HG03520 (cell line): ENCODE measurements around the gene PDE4C.

ENCODE experiments used
- ATAC-seq: cut with Tn5 transposase; IDR thresholded peaks from one replicate; pipeline ENCODE4 v1.9.1; 2021; ENCODE audit warnings: mild to moderate bottlenecking, moderate library complexity; ENCODE audit not compliant: unreplicated experiment

Gene PDE4C

DNA sequence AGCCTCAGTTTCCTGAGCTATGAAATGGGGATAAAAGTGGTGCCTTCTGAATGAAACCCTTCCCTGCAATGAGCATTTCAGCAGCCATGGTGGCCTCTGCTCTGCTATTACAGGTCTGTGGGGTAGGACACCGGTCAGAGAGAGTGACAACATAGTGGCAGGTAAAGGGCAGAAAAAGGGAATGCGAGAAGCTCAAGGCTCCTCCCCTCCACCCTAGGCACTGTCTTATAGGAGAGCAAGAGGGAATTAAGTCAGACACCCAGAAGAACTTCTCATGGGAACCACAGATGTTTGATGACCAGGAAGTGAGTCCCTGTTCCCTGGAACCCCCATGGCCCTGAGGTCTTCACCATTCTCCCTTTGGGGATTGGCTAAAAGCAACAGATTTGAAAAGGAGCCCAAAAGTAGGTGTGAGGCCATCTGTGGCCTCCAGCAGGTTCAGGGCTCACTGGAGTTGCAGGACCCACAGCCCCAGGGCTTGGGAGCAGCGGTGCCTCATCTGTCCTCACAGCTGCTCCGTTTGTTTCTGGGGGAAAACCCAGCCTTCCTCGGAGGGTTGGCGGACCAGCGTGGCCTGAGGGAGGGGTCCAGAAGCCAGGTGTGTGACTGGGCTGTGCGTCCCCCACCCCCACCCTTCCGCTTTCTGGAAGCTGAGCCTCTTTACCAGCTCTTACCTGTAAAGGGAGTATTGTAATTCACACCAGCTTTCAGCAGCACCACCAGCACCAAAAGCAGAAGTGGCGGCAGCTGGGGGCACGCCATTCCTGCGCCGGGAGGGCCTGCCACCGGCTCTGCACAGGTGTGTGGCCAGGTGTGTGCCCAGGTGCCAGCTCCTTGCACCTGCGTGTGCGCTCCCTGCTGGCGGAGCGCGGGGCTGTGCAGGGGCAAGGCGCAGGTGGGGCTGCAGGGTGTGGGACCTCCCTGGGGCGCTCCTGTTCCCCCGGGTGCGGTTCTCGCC is 28.6 kb upstream of the PDE4C start:
- no peak for ATAC-seq

GRCh38 chr19:18253716-18254115 is 27.5 kb upstream of the PDE4C start:
- ATAC-seq: no peak

DNA sequence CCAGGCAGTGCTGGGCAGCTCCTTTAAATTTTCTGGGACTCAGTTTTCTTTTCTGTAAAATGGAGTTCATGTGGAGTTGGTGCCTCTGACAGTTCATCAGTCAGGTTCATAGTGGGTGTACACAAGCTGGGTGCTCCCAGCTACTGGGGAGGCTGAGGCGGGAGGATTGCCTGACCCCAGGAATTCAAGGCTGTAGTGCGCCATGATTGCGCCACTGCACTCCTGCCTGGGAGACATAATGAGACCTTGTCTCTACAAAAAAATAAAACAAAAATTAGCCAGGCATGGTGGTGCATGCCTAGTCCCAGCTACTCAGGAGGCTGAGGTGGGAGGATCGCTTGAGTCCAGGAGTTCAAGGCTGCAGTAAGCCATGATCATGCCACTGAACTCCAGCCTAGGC is 26.9 kb upstream of the PDE4C start:
- no peak for ATAC-seq

- ATAC-seq: no peak
These were observed 26.1 kb upstream of the PDE4C start for GRCh38 chr19:18252370-18252717.

- no peak for ATAC-seq
These were observed 25.5 kb upstream of the PDE4C start for GRCh38 chr19:18251587-18252369.

- ATAC-seq: no peak
These were observed 23.6 kb upstream of the PDE4C start for GRCh38 chr19:18249834-18250233.

GRCh38 chr19:18245297-18245696 is 19.1 kb upstream of the PDE4C start:
- ATAC-seq: no peak

DNA sequence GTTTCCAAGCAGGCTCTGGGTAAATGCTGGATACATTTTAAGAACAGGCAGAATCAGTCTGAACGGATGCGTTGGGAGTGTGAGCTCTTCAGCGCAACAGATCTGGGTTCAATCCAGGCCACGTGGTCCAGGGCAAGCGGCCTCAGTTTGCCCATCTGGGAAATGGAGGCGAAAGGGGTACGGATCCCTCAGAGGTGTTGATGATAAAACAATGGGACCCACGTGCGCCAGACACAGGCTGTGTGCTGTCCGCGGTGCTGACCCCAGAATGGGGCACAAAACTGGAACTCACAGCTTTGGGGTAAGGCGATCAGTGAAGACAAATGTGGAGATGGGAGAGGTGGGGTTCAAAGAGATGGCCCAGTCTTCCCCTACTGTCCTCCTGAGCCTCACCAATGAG is 13.1 kb upstream of the PDE4C start:
- ATAC-seq: no peak

DNA sequence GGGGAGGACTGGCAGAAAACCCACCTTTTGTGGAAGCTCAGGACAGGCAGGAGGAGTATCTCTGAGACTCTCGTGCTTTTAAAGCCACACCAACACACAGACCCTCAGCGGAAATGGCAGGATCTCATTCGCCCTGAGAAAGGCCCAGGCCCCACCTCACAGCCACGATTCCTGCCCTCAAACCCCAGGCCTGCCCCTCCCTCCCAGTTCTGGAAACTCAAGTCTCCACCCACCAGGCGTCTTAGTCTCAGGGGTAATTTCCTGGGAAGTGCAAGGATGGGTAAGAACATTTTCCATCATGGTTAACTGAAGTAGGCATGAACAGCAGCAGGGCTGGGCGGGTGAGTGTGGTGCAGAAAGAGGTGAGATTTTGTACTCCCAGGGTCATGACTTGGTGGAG is 8.0 kb upstream of the PDE4C start:
- no peak for ATAC-seq

DNA sequence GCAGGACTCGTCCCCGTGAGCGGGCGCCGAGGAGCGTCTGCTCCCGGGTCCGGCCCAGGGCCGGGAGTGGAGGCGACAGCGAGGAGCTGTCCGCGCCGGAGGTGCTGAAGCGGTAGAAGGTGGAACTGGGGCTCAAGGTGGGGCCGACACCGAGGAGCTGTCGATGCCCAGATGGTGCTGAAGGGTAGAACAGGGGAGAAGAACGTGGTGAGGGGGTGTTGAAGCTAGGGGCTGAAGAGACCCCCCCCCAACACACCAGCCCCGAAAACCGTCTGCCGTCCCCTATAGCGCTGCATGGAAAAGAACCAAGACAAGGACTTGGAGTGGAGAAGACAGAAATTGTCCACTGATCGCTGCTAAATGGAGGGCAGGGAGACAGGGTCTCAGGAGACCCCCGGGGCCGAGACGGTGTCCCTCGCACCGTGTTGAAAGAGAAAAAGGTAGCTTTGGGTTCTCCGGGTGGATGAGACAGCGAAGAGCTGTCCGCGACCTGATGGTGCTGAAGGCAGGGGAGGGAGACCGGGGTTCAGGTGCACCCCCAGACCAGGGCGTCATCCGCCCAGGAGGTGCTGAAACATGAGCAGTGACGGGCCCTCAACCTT is 7.1 kb upstream of the PDE4C start:
- no peak for ATAC-seq

- ATAC-seq: no peak
These were observed 6.4 kb upstream of the PDE4C start for GRCh38 chr19:18232540-18233223.

GRCh38 chr19:18231775-18232174 is 5.5 kb upstream of the PDE4C start:
- no peak for ATAC-seq

DNA sequence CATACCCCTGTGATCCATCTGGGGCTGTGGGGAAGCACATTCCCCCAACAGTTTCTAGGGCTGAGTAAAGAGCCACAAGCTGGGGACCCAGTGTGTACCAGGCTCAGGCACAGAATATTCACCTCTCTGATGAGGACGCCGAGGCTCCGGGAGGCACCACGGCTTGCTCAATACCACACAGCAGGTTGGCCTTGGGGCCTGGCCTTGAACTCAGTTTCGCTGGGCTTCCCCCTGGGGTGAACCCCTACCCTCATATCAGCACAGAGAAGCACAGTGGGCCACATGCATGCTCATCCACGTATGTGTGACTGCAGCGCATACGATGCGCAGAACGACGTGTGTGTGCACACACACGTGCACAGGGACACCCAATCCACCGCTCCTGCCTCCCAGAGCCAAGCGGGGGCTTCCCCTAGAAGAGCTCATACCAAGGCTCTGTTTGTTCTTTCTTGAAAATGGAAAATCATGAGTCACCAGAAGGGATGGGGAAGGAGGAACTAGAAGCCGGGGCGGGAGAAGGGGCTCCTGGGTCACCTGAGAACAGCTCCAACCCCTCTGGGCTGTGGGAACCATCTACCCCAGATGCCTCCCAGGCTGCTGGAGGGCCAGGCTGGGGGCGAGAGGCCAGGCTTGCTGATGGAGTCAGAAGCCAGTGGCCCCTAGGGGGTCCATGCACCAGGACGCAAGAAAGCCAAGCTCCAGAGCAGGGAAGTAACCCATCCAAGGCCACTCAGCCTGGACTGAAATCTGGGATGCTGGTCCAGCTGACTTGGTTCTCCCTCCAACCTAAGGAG is 4.9 kb upstream of the PDE4C start:
- ATAC-seq: no peak

GRCh38 chr19:18229915-18230314 is 3.7 kb upstream of the PDE4C start:
- no peak for ATAC-seq

- no peak for ATAC-seq
These were observed 3.2 kb upstream of the PDE4C start for GRCh38 chr19:18229474-18229873.

- ATAC-seq: no peak
These were observed 1.6 kb upstream of the PDE4C start for GRCh38 chr19:18227781-18228271.

- ATAC-seq: no peak
These were observed 930 bp upstream of the PDE4C start for GRCh38 chr19:18226956-18227780.

- ATAC-seq: no peak
These were observed 910 bp downstream of the PDE4C start for GRCh38 chr19:18225355-18225701.
